Fibroblast of pulmonary artery (primary cell): ENCODE results near the gene LAMA4.

Experiments used
- DNase-seq: peaks from one replicate; pipeline ENCODE4 v3.0.0-alpha.2; 2010; ENCODE audit warnings: low read depth
- H3K4me3 ChIP-seq: replicated peaks from 2 replicates; pipeline ENCODE4 v1.5.1; 2011; ENCODE audit warnings: low read depth, mild to moderate bottlenecking, control low read depth, low read length, moderate library complexity
- CTCF ChIP-seq: IDR thresholded peaks from 2 replicates; pipeline ENCODE4 v1.5.1; 2011; ENCODE audit warnings: mild to moderate bottlenecking, control low read depth, low read length, inconsistent platforms; ENCODE audit errors: missing control alignments

The LAMA4 gene

DNA sequence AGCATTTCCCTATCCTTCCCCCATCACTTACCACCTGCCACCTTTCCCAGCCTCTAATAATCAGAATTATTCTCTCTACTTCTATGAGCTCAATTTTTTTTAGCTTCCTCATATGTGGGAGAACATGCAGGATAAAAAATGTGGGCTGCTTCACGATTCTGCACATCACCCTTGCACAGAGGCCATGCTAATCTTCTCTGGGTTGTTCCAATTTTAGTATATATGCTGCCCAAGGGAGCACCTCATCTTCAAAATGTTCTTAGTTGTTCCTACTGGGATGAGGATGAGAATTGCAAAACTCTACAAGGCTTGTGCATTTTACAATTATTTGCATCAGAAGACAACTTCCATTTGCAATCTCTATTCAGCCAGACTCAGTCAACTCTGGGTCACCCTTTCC lies 58.1 kb downstream of the LAMA4 start:
- no peak overlapping the region for H3K4me3 ChIP-seq
- no peak for DNase-seq
- no peak for TF ChIP-seq CTCF

GRCh38 chr6:112195166-112195565 lies 59.2 kb downstream of the LAMA4 start:
- DNase-seq: no peak
- no peak for TF ChIP-seq CTCF
- H3K4me3 ChIP-seq: no peak overlapping the region

DNA sequence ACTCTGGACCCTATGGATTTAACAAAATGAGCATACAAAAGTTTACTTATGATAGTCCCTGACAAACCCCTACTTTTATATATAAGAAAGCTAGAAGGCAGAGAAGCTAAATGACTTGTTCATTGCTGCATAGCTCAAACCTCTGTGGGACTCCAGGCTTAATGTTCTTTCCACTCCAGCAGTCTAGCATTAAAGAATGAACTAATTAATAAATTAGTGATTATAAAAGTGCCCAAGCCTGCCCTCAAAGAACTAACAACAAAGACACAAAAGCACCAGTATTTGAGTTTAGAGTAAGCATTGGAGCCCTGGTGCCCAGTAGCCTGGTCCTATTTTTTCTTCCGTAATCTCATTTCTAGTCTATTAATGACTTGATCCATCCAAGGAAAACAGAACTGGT lies 59.9 kb downstream of the LAMA4 start:
- DNase-seq: no peak
- H3K4me3 ChIP-seq: no peak overlapping the region
- TF ChIP-seq CTCF: no peak

DNA sequence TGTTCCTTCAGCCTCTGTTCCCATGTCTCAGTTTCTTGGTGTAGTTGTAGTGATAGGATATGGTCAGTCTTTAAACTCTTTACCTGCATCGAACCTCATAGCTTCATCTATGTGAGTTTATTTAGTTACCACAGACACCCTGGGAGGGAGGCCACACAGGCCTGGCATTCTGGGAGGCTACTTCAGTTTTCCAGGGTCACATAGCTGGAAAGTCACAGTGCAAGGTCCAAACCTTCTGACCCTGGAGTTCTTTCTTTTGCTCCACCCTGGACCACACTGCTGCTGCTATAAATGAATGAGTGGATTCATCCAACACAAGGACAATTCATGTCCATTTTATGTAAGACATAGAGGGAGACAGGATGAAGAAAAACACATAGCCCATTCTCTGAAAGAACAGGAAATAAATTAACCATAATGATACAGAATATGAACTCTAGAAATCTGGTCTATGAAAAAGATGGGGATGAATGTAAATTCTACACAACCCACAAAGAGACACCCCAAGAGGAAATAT lies 60.8 kb downstream of the LAMA4 start:
- no peak for TF ChIP-seq CTCF
- no peak for DNase-seq
- no peak overlapping the region for H3K4me3 ChIP-seq

DNA sequence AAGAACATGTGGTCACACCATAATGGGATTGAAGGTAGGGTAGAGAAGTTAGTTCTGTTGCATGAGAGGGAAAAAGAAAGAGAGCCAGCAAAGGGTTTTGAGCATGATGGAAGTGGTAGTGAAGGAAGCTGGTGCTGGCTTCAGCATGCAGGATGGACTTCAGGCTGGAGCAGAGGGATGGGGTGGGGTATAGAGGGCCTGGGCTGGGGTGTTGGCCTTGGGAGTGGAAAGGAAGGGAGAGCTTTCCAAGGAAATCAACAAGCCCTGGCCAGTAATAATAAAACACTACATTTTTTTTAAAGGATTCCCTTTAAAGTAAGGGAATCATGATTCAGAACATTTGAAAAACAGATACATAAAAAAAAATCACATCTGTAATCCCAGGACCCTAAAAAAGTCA lies 61.2 kb downstream of the LAMA4 start:
- TF ChIP-seq CTCF: no peak
- no peak overlapping the region for H3K4me3 ChIP-seq
- no peak for DNase-seq

DNA sequence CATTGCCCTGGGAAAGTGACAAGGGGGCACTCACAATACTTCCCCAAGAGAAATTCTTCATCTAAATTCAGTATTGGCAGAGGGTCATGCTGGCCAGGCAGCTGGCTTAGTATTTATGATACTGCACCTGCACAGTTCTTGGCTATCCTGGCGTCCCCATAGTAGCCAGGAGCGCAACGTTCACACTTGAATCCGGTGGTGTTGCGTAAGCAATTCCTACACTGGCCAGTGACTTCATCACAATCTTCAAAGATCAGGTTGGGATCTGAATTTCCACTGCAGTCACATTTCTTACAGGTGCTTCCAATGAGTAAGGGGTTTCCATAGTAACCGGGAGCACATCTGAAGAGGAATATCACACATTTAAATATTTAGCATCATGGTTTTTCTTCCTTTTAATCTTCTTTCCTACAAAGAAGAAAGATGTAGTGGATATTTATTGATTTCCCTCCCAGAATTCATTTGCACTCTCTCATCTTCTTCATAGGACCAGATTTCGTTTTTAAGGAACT lies 62.8 kb downstream of the LAMA4 start:
- DNase-seq: no peak
- TF ChIP-seq CTCF: no peak
- no peak overlapping the region for H3K4me3 ChIP-seq

DNA sequence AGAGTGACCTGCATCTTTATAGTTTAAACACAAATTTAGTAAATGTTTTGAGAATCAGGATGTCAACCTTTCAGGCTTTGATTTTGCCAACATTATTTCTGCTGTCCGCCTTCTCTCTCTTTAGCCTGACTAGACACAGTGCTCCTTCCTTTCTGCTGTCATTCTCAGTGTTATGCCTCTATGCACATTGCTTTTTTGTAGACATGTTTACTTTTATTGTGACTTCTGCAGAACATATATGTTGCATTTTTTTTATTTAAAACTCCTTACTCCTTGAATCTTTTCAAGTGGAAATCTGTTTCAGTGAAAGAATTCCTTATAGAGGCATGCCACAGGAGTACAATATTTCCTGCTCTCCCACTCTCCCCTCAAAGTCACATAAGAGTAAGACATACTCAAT lies 64.2 kb downstream of the LAMA4 start:
- H3K4me3 ChIP-seq: no peak overlapping the region
- no peak for TF ChIP-seq CTCF
- no peak for DNase-seq
